ENCODE results near the gene MAP3K4. TPM values are rescaled to one million over a fixed set of nuclear protein-coding genes. Genes with fewer than 3 reads are reported as not detected.

The MAP3K4 gene
- total and polyA plus RNA-seq, 7 donors, result 4.6 to 79.2 (median 22.7) TPM

GRCh38 chr6:161166176-161166575 is 174.6 kb downstream of the MAP3K4 start:
- no peak overlapping the region for H3K4me3 ChIP-seq
- peaks cover 0 to 23% (median 0%) of the 10 kb centered on the region in 4 donors for H3K36me3 ChIP-seq
- H3K27ac ChIP-seq, result no peak overlapping the region
- no peak for DNase-seq
- intact Hi-C loops (cut with DNase I), result loop anchor here (5.0 kb wide), 1 partner anchor 106 kb away; the partner anchor contains the start of gene AGPAT4
- peaks cover 0 to 38% (median 33%) of the 10 kb centered on the region in 4 donors for H3K4me1 ChIP-seq
- no peaks in the 10 kb centered on the region for H3K27me3 ChIP-seq
- H3K9me3 ChIP-seq, result no peaks in the 10 kb centered on the region
- TF ChIP-seq CTCF (IDR thresholded peaks at IDR 0.05), result no peak
- no peak for TF ChIP-seq POLR2AphosphoS5 (IDR thresholded peaks at IDR 0.05)
- no peak for TF ChIP-seq EP300 (IDR thresholded peaks at IDR 0.05)
- no peak for TF ChIP-seq POLR2A (IDR thresholded peaks at IDR 0.05)
- WGBS, 2 donors, result 91 to 93% methylated on average over 11 of the region's 11 CpGs

GRCh38 chr6:161166677-161167076 is 175.1 kb downstream of the MAP3K4 start:
- TF ChIP-seq EP300 (IDR thresholded peaks at IDR 0.05), result no peak
- TF ChIP-seq POLR2AphosphoS5 (IDR thresholded peaks at IDR 0.05), result no peak
- no peak for TF ChIP-seq POLR2A (IDR thresholded peaks at IDR 0.05)
- no peak for TF ChIP-seq CTCF (IDR thresholded peaks at IDR 0.05)
- Histone ChIP-seq H3K4me3 (no peak overlapping the region), H3K4me1 (peaks cover 0 to 33% (median 28%) of the 10 kb centered on the region in 4 donors), H3K9me3 (no peaks in the 10 kb centered on the region), H3K36me3 (peaks cover 0 to 23% (median 0%) of the 10 kb centered on the region in 4 donors), H3K27me3 (no peaks in the 10 kb centered on the region), H3K27ac (no peak overlapping the region)
- DNase-seq, result no peak
- intact Hi-C loops (cut with DNase I), result loop anchor here (5.0 kb wide), 1 partner anchor 106 kb away; the partner anchor contains the start of gene AGPAT4
- 89 to 92% methylated on average over 5 of the region's 5 CpGs for WGBS, 2 donors

Measured in sigmoid colon (tissue), 7 donors.